HG03442 (cell line): Measurements from ENCODE around the gene ZNF853.
"Not testable (repeated sequence)": the region's sequence is repeated elsewhere in the genome, so short reads cannot be mapped to it uniquely, and the experiment has no call there.

ENCODE experiments used
- ATAC-seq: cut with Tn5 transposase; IDR thresholded peaks from one replicate; pipeline ENCODE4 v1.9.1; 2021; ENCODE audit warnings: mild to moderate bottlenecking, moderate library complexity; ENCODE audit not compliant: unreplicated experiment

ZNF853 gene

GRCh38 chr7:6614953-6615722 is at the start of gene ZNF853:
ZNF853 (plus strand) TSS chr7:6615610; CDS start chr7:6616175, 565 bp downstream.
- no peak for ATAC-seq

- ATAC-seq = no peak
Observed at GRCh38 chr7:6565655-6566054, 49.8 kb upstream of the ZNF853 start.

- ATAC-seq = no peak
Observed at GRCh38 chr7:6567886-6568285, 47.5 kb upstream of the ZNF853 start.

GRCh38 chr7:6571160-6571779 is 44.1 kb upstream of the ZNF853 start:
- ATAC-seq = peak; percentile 66

- ATAC-seq = no peak
Observed at GRCh38 chr7:6575281-6576023, 40.0 kb upstream of the ZNF853 start.

GRCh38 chr7:6576024-6576866 is 39.2 kb upstream of the ZNF853 start:
- no peak for ATAC-seq

GRCh38 chr7:6576867-6577368 is 38.5 kb upstream of the ZNF853 start:
- not testable (repeated sequence) for ATAC-seq

- ATAC-seq = peak; percentile 92
Observed at GRCh38 chr7:6577369-6578113, 37.9 kb upstream of the ZNF853 start, which contains the start of gene ZDHHC4. ZDHHC4 (plus strand) TSS chr7:6577454; CDS start chr7:6580562, 3,108 bp downstream.

GRCh38 chr7:6578114-6579084 is 37.0 kb upstream of the ZNF853 start:
- no peak for ATAC-seq

GRCh38 chr7:6579446-6579845 is 36.0 kb upstream of the ZNF853 start:
- ATAC-seq = no peak

- not testable (repeated sequence) for ATAC-seq
Observed at GRCh38 chr7:6585746-6586432, 29.5 kb upstream of the ZNF853 start.

- ATAC-seq = no peak
Observed at GRCh38 chr7:6588566-6588965, 26.8 kb upstream of the ZNF853 start.

- no peak for ATAC-seq
Observed at GRCh38 chr7:6589151-6589828, 26.1 kb upstream of the ZNF853 start.

- peak; percentile 81 for ATAC-seq
Observed at GRCh38 chr7:6589829-6590644, 25.4 kb upstream of the ZNF853 start, which contains the start of gene INTS15. INTS15 (plus strand) TSS chr7:6590021; CDS start chr7:6590284, 263 bp downstream.

- ATAC-seq = no peak
Observed at GRCh38 chr7:6590645-6591110, 24.7 kb upstream of the ZNF853 start.

GRCh38 chr7:6600093-6600492 is 15.3 kb upstream of the ZNF853 start:
- no peak for ATAC-seq
